Measurements from ENCODE around the gene TMEM203.

The TMEM203 gene

GRCh38 chr9:137217276-137218211, 12.1 kb upstream of the TMEM203 start:
- DNase-seq = no peak

DNA sequence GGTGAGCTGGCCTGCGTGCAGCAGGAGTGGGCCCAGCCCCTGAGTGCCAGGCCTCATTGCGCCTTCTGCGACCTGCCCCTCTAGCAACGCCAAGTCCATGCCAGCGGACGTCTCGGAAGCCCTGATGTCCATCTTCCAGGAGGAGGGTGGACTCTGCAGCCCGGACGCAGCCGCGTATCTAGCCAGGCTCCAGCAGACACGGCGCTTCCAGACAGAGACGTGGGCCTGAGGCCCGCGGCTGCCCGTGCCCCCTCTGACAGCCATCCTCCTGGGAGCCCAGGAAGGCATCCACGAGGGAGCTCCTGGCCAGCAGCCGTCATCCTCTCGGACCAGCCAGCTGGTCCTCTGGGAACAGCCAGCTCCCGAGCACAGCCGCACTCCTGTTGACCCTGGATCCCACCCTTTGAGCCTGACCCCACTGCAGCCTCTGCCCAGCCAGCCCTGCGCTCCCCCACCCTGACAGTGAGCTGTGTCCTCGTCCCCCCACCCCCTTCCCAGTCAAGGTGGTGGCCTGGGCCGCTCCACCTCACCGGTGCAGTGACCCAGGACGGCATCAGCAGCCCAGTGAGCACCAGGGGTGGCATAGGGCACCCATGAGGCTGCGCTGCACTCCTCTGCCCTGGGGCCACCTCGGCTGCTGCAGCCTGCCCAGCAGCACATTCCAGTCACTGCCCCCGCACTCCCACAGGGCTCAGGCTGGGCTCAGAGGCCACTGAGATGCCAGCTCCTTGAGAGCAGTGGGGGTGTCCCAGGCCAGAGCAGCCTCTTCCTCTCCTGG, 10.9 kb upstream of the TMEM203 start:
- no peak for DNase-seq

- no peak for DNase-seq
Observed at GRCh38 chr9:137215196-137215986, 9.9 kb upstream of the TMEM203 start.

GRCh38 chr9:137214620-137215019, 9.2 kb upstream of the TMEM203 start:
- no peak for DNase-seq

DNA sequence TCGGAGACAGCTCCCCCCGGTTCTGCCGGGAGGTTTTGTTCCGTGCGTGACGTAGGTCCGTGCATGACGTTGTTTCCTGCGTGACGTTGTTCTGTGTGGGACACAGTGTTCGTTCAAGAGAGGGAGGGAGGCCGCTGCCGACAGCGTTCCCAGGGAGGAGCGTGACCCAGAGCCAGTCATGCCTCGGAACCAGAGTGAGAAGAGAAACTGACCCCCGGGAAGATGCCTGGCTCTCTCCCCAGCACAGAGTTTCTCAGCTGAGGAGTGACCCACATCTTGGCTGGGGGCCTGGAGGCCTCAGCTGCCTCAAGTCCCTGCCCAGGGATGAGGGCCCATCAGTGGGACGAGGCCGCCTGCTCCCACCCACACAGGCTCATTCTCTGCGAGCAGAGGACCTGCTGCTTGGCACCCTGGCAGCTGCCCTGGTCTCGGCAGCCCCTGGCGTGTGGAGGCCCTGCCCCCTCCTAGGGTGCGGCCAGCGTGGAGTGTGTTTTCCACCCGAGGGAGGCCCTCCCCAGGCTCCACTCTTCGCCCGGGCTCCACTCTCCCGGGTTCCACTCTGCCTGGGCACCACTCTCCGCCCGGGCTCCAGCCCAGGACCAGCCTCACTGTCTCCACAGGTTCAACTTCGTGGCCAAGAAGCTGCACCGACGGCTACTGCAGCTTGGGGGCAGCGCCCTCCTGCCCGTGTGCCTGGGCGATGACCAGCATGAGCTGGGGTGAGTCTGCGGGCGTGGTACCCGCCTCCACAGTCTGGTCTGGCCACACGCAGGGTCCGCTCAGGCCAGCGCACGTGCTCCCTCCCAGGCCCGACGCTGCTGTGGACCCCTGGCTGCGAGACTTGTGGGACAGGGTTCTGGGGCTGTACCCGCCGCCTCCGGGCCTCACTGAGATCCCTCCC, 8.0 kb upstream of the TMEM203 start:
- no peak for DNase-seq

GRCh38 chr9:137212520-137212919, 7.1 kb upstream of the TMEM203 start:
- DNase-seq = no peak

GRCh38 chr9:137211532-137211931, 6.1 kb upstream of the TMEM203 start:
- DNase-seq = no peak

- no peak for DNase-seq
Observed at GRCh38 chr9:137206602-137207001, 1.2 kb upstream of the TMEM203 start.

- DNase-seq = no peak
Observed at GRCh38 chr9:137204731-137205125, 720 bp downstream of the TMEM203 start.

- no peak for DNase-seq
Observed at GRCh38 chr9:137202966-137203365, 2.5 kb downstream of the TMEM203 start.

DNA sequence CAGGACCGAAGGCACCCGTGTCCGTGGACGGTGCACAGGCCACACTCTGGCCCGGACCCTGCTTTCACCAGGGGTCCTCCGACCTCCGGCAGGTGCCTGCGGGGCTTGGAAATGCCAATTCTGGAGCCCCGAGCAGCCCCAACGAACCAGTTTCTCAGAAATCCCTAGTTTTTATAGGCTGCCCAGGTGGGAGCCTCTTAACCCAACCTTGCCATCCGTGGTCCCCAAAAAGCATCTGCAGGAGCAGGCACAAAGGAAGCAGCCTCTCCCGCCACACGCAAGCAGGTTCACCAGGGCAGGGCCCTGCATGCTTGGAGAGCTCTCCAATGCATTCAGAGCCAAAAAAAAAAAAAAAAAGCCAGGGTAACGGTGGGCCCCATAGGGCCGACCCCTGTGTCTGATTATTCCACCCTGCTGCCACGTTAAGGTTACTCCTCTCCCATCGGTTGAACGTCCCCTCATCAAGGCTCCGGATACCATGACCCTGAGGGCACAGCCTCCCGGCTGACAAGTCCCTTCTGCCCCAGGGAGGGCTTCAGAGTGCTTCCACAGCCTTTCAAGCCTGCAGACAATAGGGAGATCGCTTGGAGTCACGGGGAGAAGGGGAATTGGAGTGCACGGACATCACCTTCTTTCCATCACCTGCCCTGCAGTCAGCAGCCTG, 4.1 kb downstream of the TMEM203 start:
- DNase-seq = no peak

GRCh38 chr9:137200311-137201204, 4.9 kb downstream of the TMEM203 start, which contains the start of gene TPRN:
Gene TPRN, minus strand, starts transcription at chr9:137200741. Its CDS starts 30 bp downstream, at chr9:137200711.
- peak; percentile 100 for DNase-seq

DNA sequence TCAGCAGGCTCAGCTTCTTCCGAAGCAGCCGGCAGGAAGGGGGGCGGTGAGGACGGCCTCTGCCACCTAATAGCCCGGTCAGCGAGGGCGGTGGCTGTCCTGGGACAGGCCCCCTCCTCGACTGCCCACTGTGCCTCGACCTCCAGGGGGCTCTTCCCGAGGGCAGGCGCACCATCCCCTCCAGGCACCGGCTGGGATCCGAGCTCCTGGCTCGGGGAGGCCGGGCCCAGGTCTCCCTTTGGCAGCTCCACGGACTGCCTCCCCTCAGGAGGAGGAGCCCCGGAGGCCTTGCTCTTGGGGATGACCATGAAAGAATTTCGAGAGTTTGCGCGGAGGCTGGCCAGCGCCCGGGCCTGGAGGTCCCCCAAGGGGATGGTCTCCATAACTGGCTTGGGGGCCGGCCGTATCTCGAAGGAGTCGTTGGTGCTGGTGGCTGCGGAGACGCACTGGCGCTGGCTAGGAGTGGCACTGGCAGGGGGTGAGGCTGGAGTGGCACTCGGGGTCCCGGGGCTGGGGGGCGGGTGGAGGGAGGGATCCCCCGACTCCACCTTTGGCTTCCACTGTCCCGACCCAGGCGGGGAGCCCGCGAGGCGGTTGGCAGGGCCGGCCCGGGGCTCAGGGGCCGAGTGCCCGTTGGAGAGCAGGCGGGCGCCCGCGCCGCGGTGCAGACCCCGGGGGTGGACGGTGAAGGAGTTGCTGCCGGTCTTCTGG, 5.9 kb downstream of the TMEM203 start:
- DNase-seq = no peak

GRCh38 chr9:137198902-137199283, 6.6 kb downstream of the TMEM203 start:
- no peak for DNase-seq

- DNase-seq = no peak
Observed at GRCh38 chr9:137198051-137198901, 7.2 kb downstream of the TMEM203 start.

DNA sequence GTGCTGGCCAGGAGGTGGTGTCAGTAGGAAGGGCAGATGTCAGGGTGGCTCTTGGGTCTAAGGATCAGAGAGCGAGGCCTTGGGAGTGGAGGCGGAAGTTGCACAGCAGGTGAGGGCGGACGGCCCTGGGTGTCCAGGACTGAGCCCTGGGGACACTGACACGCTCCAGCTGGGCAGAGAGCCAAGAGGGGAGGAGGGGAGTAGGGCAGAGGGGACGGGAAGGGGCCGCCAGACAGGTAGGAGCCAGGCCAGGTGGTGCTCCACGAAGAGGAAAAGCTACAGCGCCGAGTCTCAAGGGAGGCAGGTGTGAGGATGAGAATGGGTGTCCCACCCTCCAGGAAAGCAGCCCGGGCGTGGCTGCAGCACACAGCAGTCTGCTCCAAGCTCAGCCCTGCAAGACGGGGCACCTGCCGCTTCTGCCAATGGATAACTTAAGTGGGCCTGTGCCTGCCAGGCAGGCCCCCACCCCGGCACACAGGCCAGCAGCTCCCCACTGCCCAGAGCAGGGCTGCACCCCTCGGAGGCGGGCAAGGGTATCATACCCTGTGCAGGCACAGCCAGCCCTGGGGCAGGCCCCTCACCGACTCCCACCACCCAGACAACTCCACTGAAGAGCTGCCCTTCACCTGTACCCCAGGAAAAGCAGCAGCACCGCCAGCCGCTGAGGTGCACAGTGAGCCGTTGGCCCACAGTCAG, 9.8 kb downstream of the TMEM203 start:
- DNase-seq = no peak

DNA sequence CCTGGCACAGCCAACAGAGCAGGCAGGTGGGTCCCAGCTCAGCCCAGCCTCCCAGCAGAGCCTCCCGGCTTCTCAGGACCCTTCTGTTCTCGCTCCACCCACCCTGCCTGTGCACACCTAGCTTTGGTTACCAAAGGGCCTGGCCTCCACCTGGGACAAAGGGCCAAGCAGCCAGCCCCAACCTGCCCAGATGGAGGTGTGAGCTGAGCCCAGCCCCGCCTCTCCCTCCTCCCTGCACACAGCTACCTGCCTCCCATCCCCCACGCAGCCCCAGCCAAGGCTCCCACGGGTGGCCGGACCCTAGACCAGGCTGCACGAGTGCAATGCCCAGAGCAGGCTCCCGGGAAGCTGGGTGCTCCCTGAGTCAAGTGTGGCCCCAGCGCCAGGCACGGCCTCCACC, 10.5 kb downstream of the TMEM203 start:
- no peak for DNase-seq

DNA sequence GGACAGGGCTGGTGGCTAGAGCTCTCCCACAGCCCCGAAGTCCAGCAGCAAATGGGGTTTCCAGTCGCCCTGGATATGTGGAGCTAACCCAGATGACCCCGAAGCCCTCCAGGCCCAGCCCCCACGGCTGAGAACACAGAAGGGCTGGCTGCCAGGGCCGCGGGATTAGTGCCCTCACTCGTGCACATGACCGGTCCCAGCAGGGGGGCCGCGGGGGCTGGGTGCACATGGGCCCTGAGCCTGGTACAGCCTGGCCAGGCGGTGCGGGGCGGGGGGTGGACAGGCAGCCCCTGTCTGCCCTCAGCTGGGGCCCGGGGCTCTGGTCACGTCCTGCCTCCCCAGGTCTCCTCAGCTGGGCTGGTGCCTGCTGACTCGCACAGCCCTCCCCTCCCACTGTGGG, 11.1 kb downstream of the TMEM203 start:
- DNase-seq = no peak

All from activated CD4-positive, alpha-beta T cell treated with anti-CD3 and anti-CD28 coated beads, Interleukin-2, Interleukin-6, amounts not matched to agents 100 ng/mL and 50 ng/mL, durations not matched to agents 16 hours and 8 hours (primary cell).